ENCODE data around the gene PAK6.

Gene PAK6

GRCh38 chr15:40245666-40246450, 7.0 kb downstream of the PAK6 start:
- no peaks in the 10 kb centered on the region for H3K79me2 ChIP-seq (ENCODE audit: insufficient read depth, low read length)
- no peak overlapping the region for H3K9ac ChIP-seq (ENCODE audit: low read length)
- no peaks in the 10 kb centered on the region for H4K20me1 ChIP-seq (ENCODE audit: low read depth, low read length)
- no peak overlapping the region for H3K27ac ChIP-seq (ENCODE audit: low read depth, low read length)
- H3K4me3 ChIP-seq (ENCODE audit: insufficient read depth, low read length, poor library complexity, severe bottlenecking) = no peak overlapping the region
- H3F3A ChIP-seq (ENCODE audit: insufficient read depth) = no peaks in the 10 kb centered on the region
- H2AFZ ChIP-seq (ENCODE audit: low read depth, low read length, severe bottlenecking) = no peak overlapping the region
- no peak for TF ChIP-seq EZH2phosphoT487 (conservative IDR thresholded peaks at IDR 0.05; ENCODE audit: low read length)
- no peak for TF ChIP-seq CTCF (IDR thresholded peaks at IDR 0.05; ENCODE audit: insufficient read depth, low read length, poor library complexity, severe bottlenecking)
- no peaks in the 10 kb centered on the region for H3K27me3 ChIP-seq (ENCODE audit: low read length)
- no peak overlapping the region for H3K4me2 ChIP-seq (ENCODE audit: low read depth, low read length, poor library complexity, severe bottlenecking)
- H3K9me2 ChIP-seq (replicated peaks; ENCODE audit: insufficient read depth, low read length) = no peaks in the 10 kb centered on the region
- no peaks in the 10 kb centered on the region for H3K36me3 ChIP-seq (ENCODE audit: low read length)
- no peaks in the 10 kb centered on the region for H3K9me3 ChIP-seq (ENCODE audit: insufficient read depth, low read length)

GRCh38 chr15:40246496-40247280, 7.8 kb downstream of the PAK6 start:
- no peak overlapping the region for H3K27ac ChIP-seq (ENCODE audit: low read depth, low read length)
- TF ChIP-seq CTCF (IDR thresholded peaks at IDR 0.05; ENCODE audit: insufficient read depth, low read length, poor library complexity, severe bottlenecking) (no peak), EZH2phosphoT487 (conservative IDR thresholded peaks at IDR 0.05; ENCODE audit: low read length) (no peak)
- no peaks in the 10 kb centered on the region for H3K27me3 ChIP-seq (ENCODE audit: low read length)
- H3K36me3 ChIP-seq (ENCODE audit: low read length) = no peaks in the 10 kb centered on the region
- H3K9ac ChIP-seq (ENCODE audit: low read length) = no peak overlapping the region
- H2AFZ ChIP-seq (ENCODE audit: low read depth, low read length, severe bottlenecking) = no peak overlapping the region
- H4K20me1 ChIP-seq (ENCODE audit: low read depth, low read length) = no peaks in the 10 kb centered on the region
- no peaks in the 10 kb centered on the region for H3K9me3 ChIP-seq (ENCODE audit: insufficient read depth, low read length)
- H3K4me2 ChIP-seq (ENCODE audit: low read depth, low read length, poor library complexity, severe bottlenecking) = no peak overlapping the region
- no peaks in the 10 kb centered on the region for H3K9me2 ChIP-seq (replicated peaks; ENCODE audit: insufficient read depth, low read length)
- no peaks in the 10 kb centered on the region for H3K79me2 ChIP-seq (ENCODE audit: insufficient read depth, low read length)
- no peaks in the 10 kb centered on the region for H3F3A ChIP-seq (ENCODE audit: insufficient read depth)
- no peak overlapping the region for H3K4me3 ChIP-seq (ENCODE audit: insufficient read depth, low read length, poor library complexity, severe bottlenecking)

- Histone ChIP-seq H2AFZ (ENCODE audit: low read depth, low read length, severe bottlenecking) (no peak overlapping the region), H3K27me3 (ENCODE audit: low read length) (no peaks in the 10 kb centered on the region), H3K79me2 (ENCODE audit: insufficient read depth, low read length) (no peaks in the 10 kb centered on the region)
Measured at GRCh38 chr15:40247406-40247971, 8.6 kb downstream of the PAK6 start.

More at GRCh38 chr15:40247406-40247971, 8.6 kb downstream of the PAK6 start:
- H3K4me3 ChIP-seq (ENCODE audit: insufficient read depth, low read length, poor library complexity, severe bottlenecking) = no peak overlapping the region
- no peaks in the 10 kb centered on the region for H4K20me1 ChIP-seq (ENCODE audit: low read depth, low read length)
- H3K36me3 ChIP-seq (ENCODE audit: low read length) = no peaks in the 10 kb centered on the region
- no peaks in the 10 kb centered on the region for H3K9me2 ChIP-seq (replicated peaks; ENCODE audit: insufficient read depth, low read length)
- H3K9ac ChIP-seq (ENCODE audit: low read length) = no peak overlapping the region
- no peak overlapping the region for H3K27ac ChIP-seq (ENCODE audit: low read depth, low read length)
- no peak overlapping the region for H3K4me2 ChIP-seq (ENCODE audit: low read depth, low read length, poor library complexity, severe bottlenecking)
- H3F3A ChIP-seq (ENCODE audit: insufficient read depth) = no peaks in the 10 kb centered on the region
- no peaks in the 10 kb centered on the region for H3K9me3 ChIP-seq (ENCODE audit: insufficient read depth, low read length)
- TF ChIP-seq EZH2phosphoT487 (conservative IDR thresholded peaks at IDR 0.05; ENCODE audit: low read length) (no peak), CTCF (IDR thresholded peaks at IDR 0.05; ENCODE audit: insufficient read depth, low read length, poor library complexity, severe bottlenecking) (no peak)
